ENCODE measurements around the gene MAFG. TPM values are rescaled to one million over a fixed set of nuclear protein-coding genes. Genes with fewer than 3 reads are reported as not detected.

MAFG gene
- total and polyA plus RNA-seq, 2 of the 13 experiments (the other 11 are each of a cell fraction or from before 2014, with no cell fraction given), result 14.5 to 20.0 TPM

DNA sequence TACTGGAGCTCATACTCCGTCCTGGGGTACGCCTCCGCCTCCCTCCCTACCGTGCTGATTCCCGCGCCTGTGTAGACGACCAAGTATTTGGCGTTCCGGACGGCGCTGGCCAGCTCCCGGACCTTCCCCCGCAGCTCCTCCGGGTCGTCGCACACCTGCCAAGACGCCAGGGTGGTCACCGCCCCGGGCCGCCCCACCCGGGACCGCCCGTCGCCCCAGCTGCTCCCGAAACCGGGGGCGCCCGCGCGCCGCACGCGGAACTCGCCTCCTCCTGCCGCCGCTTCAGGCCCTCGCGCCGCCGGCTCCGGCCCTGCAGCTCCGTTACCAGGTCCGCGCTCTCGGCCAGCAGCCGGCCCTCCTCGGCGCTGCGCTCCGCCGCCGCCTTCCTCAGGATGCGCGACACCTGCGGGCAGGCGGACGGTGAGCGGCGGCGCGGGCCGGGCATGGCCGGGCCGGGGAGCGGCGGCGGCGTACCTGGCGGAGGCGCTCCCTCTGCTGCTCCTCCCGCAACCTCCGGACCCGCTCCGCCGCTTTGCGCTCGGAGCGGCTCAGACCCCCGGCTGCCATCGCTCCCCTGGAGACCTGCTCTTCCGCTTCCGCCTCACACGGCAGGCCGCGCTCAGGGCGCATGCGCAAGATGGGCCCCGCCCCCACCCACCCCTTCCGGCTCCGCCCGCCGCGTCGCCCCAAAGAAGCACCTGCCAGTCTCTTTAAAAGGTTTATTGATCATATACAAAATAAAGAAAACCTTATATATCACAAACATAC lies 9.8 kb downstream of the MAFG start, which contains the start of gene SIRT7 (continued):
- TF ChIP-seq SRF (IDR thresholded peaks at IDR 0.05; ENCODE audit: low read depth, low read length) (no peak), PCBP1 (IDR thresholded peaks at IDR 0.05; ENCODE audit: borderline replicate concordance, low read depth, low read length) (no peak), KAT7 (CRISPR knock-in tag; IDR thresholded peaks at IDR 0.05; ENCODE audit: borderline replicate concordance) (peak; percentile 69; the same call in 1 of the 2 replicates), RXRA (CRISPR knock-in tag; IDR thresholded peaks at IDR 0.05) (no peak), MTF1 (CRISPR knock-in tag; IDR thresholded peaks at IDR 0.05) (no peak), ZNF510 (CRISPR knock-in tag; IDR thresholded peaks at IDR 0.05; ENCODE audit: low read depth) (no peak), KMT2B (CRISPR knock-in tag; IDR thresholded peaks at IDR 0.05) (no peak), SYNCRIP (IDR thresholded peaks at IDR 0.05; ENCODE audit: insufficient read depth, low read depth, low read length) (no peak), ZNF20 (CRISPR knock-in tag; IDR thresholded peaks at IDR 0.05) (no peak), CHD2 (IDR thresholded peaks at IDR 0.05; ENCODE audit: low read depth, low read length) (no peak), SPEN (CRISPR knock-in tag; IDR thresholded peaks at IDR 0.05; ENCODE audit: low read depth) (peak; percentile 53), ZNF431 (CRISPR knock-in tag; IDR thresholded peaks at IDR 0.05; ENCODE audit: borderline replicate concordance, low read depth) (peak; percentile 54; the same call in 1 of the 2 replicates), ZNF761 (CRISPR knock-in tag; conservative IDR thresholded peaks at IDR 0.05) (0 out of 2 replicates have a peak, but pooled peaks have one; percentile 14), IKZF1 (IDR thresholded peaks at IDR 0.05) (no peak)
- TF ChIP-seq, protein P1, sequence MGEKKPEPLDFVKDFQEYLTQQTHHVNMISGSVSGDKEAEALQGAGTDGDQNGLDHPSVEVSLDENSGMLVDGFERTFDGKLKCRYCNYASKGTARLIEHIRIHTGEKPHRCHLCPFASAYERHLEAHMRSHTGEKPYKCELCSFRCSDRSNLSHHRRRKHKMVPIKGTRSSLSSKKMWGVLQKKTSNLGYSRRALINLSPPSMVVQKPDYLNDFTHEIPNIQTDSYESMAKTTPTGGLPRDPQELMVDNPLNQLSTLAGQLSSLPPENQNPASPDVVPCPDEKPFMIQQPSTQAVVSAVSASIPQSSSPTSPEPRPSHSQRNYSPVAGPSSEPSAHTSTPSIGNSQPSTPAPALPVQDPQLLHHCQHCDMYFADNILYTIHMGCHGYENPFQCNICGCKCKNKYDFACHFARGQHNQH (CRISPR knock-in tag; IDR thresholded peaks at IDR 0.05), result no peak
- TF ChIP-seq, protein P2, sequence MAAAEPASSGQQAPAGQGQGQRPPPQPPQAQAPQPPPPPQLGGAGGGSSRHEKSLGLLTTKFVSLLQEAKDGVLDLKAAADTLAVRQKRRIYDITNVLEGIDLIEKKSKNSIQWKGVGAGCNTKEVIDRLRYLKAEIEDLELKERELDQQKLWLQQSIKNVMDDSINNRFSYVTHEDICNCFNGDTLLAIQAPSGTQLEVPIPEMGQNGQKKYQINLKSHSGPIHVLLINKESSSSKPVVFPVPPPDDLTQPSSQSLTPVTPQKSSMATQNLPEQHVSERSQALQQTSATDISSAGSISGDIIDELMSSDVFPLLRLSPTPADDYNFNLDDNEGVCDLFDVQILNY (CRISPR knock-in tag; conservative IDR thresholded peaks at IDR 0.05), result no peak
- TF ChIP-seq, protein P3, sequence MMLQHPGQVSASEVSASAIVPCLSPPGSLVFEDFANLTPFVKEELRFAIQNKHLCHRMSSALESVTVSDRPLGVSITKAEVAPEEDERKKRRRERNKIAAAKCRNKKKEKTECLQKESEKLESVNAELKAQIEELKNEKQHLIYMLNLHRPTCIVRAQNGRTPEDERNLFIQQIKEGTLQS (CRISPR knock-in tag; IDR thresholded peaks at IDR 0.05), result no peak
- TF ChIP-seq, protein P4, sequence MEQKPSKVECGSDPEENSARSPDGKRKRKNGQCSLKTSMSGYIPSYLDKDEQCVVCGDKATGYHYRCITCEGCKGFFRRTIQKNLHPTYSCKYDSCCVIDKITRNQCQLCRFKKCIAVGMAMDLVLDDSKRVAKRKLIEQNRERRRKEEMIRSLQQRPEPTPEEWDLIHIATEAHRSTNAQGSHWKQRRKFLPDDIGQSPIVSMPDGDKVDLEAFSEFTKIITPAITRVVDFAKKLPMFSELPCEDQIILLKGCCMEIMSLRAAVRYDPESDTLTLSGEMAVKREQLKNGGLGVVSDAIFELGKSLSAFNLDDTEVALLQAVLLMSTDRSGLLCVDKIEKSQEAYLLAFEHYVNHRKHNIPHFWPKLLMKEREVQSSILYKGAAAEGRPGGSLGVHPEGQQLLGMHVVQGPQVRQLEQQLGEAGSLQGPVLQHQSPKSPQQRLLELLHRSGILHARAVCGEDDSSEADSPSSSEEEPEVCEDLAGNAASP (CRISPR knock-in tag; IDR thresholded peaks at IDR 0.05; ENCODE audit: borderline replicate concordance), result peak; percentile 40; the same call in 1 of the 2 replicates
- TF ChIP-seq, protein P5, sequence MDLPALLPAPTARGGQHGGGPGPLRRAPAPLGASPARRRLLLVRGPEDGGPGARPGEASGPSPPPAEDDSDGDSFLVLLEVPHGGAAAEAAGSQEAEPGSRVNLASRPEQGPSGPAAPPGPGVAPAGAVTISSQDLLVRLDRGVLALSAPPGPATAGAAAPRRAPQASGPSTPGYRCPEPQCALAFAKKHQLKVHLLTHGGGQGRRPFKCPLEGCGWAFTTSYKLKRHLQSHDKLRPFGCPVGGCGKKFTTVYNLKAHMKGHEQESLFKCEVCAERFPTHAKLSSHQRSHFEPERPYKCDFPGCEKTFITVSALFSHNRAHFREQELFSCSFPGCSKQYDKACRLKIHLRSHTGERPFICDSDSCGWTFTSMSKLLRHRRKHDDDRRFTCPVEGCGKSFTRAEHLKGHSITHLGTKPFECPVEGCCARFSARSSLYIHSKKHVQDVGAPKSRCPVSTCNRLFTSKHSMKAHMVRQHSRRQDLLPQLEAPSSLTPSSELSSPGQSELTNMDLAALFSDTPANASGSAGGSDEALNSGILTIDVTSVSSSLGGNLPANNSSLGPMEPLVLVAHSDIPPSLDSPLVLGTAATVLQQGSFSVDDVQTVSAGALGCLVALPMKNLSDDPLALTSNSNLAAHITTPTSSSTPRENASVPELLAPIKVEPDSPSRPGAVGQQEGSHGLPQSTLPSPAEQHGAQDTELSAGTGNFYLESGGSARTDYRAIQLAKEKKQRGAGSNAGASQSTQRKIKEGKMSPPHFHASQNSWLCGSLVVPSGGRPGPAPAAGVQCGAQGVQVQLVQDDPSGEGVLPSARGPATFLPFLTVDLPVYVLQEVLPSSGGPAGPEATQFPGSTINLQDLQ (CRISPR knock-in tag; IDR thresholded peaks at IDR 0.05), result no peak
- TF ChIP-seq, protein P6, sequence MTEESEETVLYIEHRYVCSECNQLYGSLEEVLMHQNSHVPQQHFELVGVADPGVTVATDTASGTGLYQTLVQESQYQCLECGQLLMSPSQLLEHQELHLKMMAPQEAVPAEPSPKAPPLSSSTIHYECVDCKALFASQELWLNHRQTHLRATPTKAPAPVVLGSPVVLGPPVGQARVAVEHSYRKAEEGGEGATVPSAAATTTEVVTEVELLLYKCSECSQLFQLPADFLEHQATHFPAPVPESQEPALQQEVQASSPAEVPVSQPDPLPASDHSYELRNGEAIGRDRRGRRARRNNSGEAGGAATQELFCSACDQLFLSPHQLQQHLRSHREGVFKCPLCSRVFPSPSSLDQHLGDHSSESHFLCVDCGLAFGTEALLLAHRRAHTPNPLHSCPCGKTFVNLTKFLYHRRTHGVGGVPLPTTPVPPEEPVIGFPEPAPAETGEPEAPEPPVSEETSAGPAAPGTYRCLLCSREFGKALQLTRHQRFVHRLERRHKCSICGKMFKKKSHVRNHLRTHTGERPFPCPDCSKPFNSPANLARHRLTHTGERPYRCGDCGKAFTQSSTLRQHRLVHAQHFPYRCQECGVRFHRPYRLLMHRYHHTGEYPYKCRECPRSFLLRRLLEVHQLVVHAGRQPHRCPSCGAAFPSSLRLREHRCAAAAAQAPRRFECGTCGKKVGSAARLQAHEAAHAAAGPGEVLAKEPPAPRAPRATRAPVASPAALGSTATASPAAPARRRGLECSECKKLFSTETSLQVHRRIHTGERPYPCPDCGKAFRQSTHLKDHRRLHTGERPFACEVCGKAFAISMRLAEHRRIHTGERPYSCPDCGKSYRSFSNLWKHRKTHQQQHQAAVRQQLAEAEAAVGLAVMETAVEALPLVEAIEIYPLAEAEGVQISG (CRISPR knock-in tag; IDR thresholded peaks at IDR 0.05), result peak; percentile 37; the same call in 1 of the 2 replicates

Measured in HepG2 (cell line).